K562 (cell line): ENCODE data around the gene KLHL29. TPM values are rescaled to one million over a fixed set of nuclear protein-coding genes. Genes with fewer than 3 reads are reported as not detected.
A peak's percentile ranks its signal among the peaks of the same experiment; 100 is the strongest.

Source experiments
- CEBPG ChIP-seq, 3 experiments: fragments of 200-800 bp in 1 of 3; sonication (Bioruptor generic) in 1 of 3; sonication (generic) in 1 of 3; formaldehyde crosslinking in 1 of 3; IDR thresholded peaks in 2 of 3; conservative IDR thresholded peaks in 1 of 3; 2 replicates each; pipeline versions ENCODE4 v1.6.1 to v1.8.0; 2016 to 2022; ENCODE audit warnings: missing compliant biosample characterization in 2 of 3, missing genetic modification characterization in 2 of 3, mild to moderate bottlenecking in 1 of 3, missing genetic modification reagents in 1 of 3
- CHD1 ChIP-seq: fragments of 200-600 bp; sonication (generic); IDR thresholded peaks from one replicate; pipeline ENCODE4 v1.6.1; 2012; ENCODE audit warnings: mild to moderate bottlenecking, moderate library complexity, low read length, inconsistent platforms
- EP300 ChIP-seq: IDR thresholded peaks from 2 replicates; pipeline ENCODE4 v1.6.1; 2012; ENCODE audit warnings: low read length, improper control_type of control experiment
- ESRRA ChIP-seq: fragments of 450-650 bp; IDR thresholded peaks from 2 replicates; pipeline ENCODE4 v1.6.1; 2014; ENCODE audit warnings: low read depth, mild to moderate bottlenecking, moderate library complexity, borderline replicate concordance
- HNRNPH1 ChIP-seq: fragments of 200-400 bp; formaldehyde crosslinking; optimal IDR thresholded peaks from 2 replicates; pipeline ENCODE3; 2017; ENCODE audit warnings: low read depth, mild to moderate bottlenecking, low read length, moderate library complexity
- KLF13 ChIP-seq: fragments of 450-650 bp; IDR thresholded peaks from 2 replicates; pipeline ENCODE4 v1.6.1; 2016; ENCODE audit warnings: missing genetic modification characterization, low read depth, mild to moderate bottlenecking, missing compliant biosample characterization, moderate library complexity, borderline replicate concordance
- PHB ChIP-seq: fragments of 250-450 bp; sonication (Bioruptor Pico); IDR thresholded peaks from 2 replicates; pipeline ENCODE4 v1.5.0; 2021
- STAT5A ChIP-seq: IDR thresholded peaks from 2 replicates; pipeline ENCODE4 v1.6.1; 2012; ENCODE audit warnings: low read length, inconsistent platforms, borderline replicate concordance
- polyA plus RNA-seq, 8 experiments: library from polyadenylated mRNA; depleted of rRNA in 4 of 8; stranded (reverse) in 5 of 8; unstranded in 3 of 8; fragments of >200 nt; fragmentation: Nextera tagmentation in 2 of 8; fragmentation: Illumina TruSeq in 1 of 8; extraction: Ambion mirVana in 2 of 8; extraction: Trizol in 1 of 8; gene quantifications; 2 replicates each; pipeline versions ENCODE4 v1.2.1 to v1.2.3, GENCODE V29; 2011 to 2014; ENCODE audit warnings: inconsistent platforms in 1 of 8, missing spikeins in 1 of 8
- total RNA-seq, 7 experiments: library from RNA; depleted of rRNA in 6 of 7; stranded (reverse); fragments of >200 nt in 6 of 7; fragmentation: Illumina TruSeq in 2 of 7; extraction: Trizol in 2 of 7; gene quantifications; 2 replicates each; pipeline versions ENCODE4 v1.2.1 to v1.2.3, GENCODE V29; 2011 to 2021; ENCODE audit warnings: low replicate concordance in 1 of 7
- TF ChIP-seq, protein P1 (sequence below): fragments of 250-450 bp; sonication (Bioruptor Pico); IDR thresholded peaks from 2 replicates; pipeline ENCODE4 v1.5.0; 2021; ENCODE audit warnings: mild to moderate bottlenecking, borderline replicate concordance
- TF ChIP-seq, protein P2 (sequence below): fragments of 250-450 bp; sonication (Bioruptor Pico); IDR thresholded peaks from 2 replicates; pipeline ENCODE4 v1.5.0; 2020; ENCODE audit warnings: mild to moderate bottlenecking, borderline replicate concordance
- TF ChIP-seq, protein P3 (sequence below): fragments of 200-800 bp; sonication (Bioruptor generic); IDR thresholded peaks from 2 replicates; pipeline ENCODE4 v1.6.1; 2016; ENCODE audit warnings: missing genetic modification characterization, missing compliant biosample characterization

The KLHL29 gene
- total and polyA plus RNA-seq, 9 of the 15 experiments (the other 6 are each of a cell fraction or from before 2014, with no cell fraction given): 0.03 to 0.31 (median 0.08) TPM; not detected in 1

DNA sequence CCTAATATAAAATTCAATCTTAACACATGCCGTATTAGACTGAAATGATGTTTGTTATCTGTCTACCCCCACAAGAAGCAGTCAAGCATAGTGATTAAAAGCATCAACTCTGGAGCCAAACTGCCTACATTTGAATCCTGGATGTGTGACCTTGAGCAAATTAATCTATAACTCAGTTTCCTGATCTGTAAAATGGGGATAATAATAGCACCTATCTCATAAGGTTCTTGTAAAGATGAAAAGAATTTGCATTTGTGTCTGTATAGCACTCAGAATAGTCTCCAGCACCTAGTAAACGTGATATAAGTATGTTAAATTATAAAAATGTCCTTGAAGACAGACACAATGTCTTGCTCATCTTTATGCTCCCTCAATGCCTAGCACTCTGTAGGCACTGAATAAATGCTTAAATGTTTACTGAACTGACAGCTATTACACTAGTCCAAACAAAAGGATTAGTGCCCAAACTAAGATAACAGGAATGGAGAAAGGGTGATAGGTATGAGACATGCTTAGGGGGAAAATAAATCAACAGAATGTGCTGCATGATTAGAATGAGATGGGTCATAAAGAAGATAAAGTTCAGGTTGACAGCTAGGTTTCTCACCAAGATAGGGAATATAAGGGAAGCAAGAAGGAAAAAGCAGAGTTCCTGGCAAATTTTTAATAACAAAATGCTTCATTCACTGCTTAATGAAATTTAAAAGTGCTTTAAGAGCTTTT, 361.3 kb downstream of the KLHL29 start (continued):
- TF ChIP-seq HNRNPH1: no peak
- TF ChIP-seq CHD1: no peak
- no peak for TF ChIP-seq CEBPG (CRISPR knock-in tag; IDR thresholded peaks at IDR 0.05)
- TF ChIP-seq CEBPG (tag; conservative IDR thresholded peaks at IDR 0.05 in 1 of 2, IDR thresholded peaks at IDR 0.05 in 1 of 2): no peak
- no peak for TF ChIP-seq KLF13
- TF ChIP-seq, protein P1, sequence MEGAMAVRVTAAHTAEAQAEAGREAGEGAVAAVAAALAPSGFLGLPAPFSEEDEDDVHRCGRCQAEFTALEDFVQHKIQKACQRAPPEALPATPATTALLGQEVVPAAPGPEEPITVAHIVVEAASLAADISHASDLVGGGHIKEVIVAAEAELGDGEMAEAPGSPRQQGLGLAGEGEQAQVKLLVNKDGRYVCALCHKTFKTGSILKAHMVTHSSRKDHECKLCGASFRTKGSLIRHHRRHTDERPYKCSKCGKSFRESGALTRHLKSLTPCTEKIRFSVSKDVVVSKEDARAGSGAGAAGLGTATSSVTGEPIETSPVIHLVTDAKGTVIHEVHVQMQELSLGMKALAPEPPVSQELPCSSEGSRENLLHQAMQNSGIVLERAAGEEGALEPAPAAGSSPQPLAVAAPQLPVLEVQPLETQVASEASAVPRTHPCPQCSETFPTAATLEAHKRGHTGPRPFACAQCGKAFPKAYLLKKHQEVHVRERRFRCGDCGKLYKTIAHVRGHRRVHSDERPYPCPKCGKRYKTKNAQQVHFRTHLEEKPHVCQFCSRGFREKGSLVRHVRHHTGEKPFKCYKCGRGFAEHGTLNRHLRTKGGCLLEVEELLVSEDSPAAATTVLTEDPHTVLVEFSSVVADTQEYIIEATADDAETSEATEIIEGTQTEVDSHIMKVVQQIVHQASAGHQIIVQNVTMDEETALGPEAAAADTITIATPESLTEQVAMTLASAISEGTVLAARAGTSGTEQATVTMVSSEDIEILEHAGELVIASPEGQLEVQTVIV: no peak
- no peak for TF ChIP-seq EP300
- TF ChIP-seq STAT5A: no peak
- TF ChIP-seq, protein P2, sequence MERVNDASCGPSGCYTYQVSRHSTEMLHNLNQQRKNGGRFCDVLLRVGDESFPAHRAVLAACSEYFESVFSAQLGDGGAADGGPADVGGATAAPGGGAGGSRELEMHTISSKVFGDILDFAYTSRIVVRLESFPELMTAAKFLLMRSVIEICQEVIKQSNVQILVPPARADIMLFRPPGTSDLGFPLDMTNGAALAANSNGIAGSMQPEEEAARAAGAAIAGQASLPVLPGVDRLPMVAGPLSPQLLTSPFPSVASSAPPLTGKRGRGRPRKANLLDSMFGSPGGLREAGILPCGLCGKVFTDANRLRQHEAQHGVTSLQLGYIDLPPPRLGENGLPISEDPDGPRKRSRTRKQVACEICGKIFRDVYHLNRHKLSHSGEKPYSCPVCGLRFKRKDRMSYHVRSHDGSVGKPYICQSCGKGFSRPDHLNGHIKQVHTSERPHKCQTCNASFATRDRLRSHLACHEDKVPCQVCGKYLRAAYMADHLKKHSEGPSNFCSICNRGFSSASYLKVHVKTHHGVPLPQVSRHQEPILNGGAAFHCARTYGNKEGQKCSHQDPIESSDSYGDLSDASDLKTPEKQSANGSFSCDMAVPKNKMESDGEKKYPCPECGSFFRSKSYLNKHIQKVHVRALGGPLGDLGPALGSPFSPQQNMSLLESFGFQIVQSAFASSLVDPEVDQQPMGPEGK (CRISPR knock-in tag): no peak
- TF ChIP-seq, protein P3, sequence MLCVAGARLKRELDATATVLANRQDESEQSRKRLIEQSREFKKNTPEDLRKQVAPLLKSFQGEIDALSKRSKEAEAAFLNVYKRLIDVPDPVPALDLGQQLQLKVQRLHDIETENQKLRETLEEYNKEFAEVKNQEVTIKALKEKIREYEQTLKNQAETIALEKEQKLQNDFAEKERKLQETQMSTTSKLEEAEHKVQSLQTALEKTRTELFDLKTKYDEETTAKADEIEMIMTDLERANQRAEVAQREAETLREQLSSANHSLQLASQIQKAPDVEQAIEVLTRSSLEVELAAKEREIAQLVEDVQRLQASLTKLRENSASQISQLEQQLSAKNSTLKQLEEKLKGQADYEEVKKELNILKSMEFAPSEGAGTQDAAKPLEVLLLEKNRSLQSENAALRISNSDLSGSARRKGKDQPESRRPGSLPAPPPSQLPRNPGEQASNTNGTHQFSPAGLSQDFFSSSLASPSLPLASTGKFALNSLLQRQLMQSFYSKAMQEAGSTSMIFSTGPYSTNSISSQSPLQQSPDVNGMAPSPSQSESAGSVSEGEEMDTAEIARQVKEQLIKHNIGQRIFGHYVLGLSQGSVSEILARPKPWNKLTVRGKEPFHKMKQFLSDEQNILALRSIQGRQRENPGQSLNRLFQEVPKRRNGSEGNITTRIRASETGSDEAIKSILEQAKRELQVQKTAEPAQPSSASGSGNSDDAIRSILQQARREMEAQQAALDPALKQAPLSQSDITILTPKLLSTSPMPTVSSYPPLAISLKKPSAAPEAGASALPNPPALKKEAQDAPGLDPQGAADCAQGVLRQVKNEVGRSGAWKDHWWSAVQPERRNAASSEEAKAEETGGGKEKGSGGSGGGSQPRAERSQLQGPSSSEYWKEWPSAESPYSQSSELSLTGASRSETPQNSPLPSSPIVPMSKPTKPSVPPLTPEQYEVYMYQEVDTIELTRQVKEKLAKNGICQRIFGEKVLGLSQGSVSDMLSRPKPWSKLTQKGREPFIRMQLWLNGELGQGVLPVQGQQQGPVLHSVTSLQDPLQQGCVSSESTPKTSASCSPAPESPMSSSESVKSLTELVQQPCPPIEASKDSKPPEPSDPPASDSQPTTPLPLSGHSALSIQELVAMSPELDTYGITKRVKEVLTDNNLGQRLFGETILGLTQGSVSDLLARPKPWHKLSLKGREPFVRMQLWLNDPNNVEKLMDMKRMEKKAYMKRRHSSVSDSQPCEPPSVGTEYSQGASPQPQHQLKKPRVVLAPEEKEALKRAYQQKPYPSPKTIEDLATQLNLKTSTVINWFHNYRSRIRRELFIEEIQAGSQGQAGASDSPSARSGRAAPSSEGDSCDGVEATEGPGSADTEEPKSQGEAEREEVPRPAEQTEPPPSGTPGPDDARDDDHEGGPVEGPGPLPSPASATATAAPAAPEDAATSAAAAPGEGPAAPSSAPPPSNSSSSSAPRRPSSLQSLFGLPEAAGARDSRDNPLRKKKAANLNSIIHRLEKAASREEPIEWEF: no peak
- no peak for TF ChIP-seq PHB (CRISPR knock-in tag)
- peak; percentile 69; the same call in 1 of the 2 replicates for TF ChIP-seq ESRRA
